ENCODE measurements around the gene RASD1.

DNA sequence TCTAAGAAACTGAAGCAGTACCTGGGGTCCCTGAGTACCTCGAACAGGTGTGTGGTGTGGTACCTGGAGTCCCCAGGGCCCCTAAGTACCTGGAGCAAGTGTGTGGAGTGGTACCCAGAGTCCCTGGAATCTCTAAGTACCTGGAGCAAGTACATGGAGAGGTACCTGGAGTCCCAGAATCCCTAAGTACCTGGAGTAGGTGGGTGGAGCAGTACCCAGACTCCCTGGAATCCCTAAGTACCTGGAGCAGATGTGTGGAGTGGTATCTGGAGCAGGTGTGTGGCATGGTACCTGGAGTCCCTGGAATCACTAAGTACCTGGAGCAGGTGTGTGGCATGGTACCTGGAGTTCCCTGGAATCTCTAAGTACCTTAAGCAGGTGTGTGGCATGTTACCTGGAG lies 41.9 kb downstream of the RASD1 start:
- TF ChIP-seq, protein P1, sequence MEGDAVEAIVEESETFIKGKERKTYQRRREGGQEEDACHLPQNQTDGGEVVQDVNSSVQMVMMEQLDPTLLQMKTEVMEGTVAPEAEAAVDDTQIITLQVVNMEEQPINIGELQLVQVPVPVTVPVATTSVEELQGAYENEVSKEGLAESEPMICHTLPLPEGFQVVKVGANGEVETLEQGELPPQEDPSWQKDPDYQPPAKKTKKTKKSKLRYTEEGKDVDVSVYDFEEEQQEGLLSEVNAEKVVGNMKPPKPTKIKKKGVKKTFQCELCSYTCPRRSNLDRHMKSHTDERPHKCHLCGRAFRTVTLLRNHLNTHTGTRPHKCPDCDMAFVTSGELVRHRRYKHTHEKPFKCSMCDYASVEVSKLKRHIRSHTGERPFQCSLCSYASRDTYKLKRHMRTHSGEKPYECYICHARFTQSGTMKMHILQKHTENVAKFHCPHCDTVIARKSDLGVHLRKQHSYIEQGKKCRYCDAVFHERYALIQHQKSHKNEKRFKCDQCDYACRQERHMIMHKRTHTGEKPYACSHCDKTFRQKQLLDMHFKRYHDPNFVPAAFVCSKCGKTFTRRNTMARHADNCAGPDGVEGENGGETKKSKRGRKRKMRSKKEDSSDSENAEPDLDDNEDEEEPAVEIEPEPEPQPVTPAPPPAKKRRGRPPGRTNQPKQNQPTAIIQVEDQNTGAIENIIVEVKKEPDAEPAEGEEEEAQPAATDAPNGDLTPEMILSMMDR (IDR thresholded peaks at IDR 0.05; ENCODE audit: poor library complexity) = no peak
- no peak for TF ChIP-seq EZH2phosphoT487 (IDR thresholded peaks at IDR 0.05; ENCODE audit: low read depth, severe bottlenecking, unreplicated experiment)
- TF ChIP-seq EZH2 (IDR thresholded peaks at IDR 0.05; ENCODE audit: borderline replicate concordance) = no peak
